Caco-2 (cell line): ENCODE measurements around the gene FAAP20. TPM values are rescaled to one million over a fixed set of nuclear protein-coding genes. Genes with fewer than 3 reads are reported as not detected.

Experiments used
- BruUV-seq: library from RNA; stranded (reverse); fragments of 400-500 nt; replicated peaks from 2 replicates; lab custom pipeline; 2021; lab: Mats Ljungman, UMichigan
- CTCF ChIA-PET: fragments of 300-600 bp; sonication (Branson Sonifier 250); formaldehyde crosslinking; loops from one replicate; lab custom pipeline; 2022; ENCODE audit warnings: antibody characterized with exemption; lab: Charles Lee
- POLR2A ChIA-PET: fragments of 300-600 bp; sonication (Branson Sonifier 250); formaldehyde crosslinking; loops from one replicate; lab custom pipeline; 2022; ENCODE audit warnings: antibody characterized with exemption; lab: Charles Lee
- DNase-seq, 2 experiments: peaks; one replicate each; pipeline versions ENCODE4 v3.0.0 to v3.0.0-alpha.2; 2020 to 2022
- H3K27me3 ChIP-seq: replicated peaks from 2 replicates; pipeline ENCODE4 v1.6.0; 2011; ENCODE audit warnings: low read length; ENCODE audit not compliant: control insufficient read depth, insufficient read depth
- H3K36me3 ChIP-seq: 2 replicates; pipeline ENCODE4 v1.5.1; 2011; ENCODE audit warnings: low read length; ENCODE audit not compliant: control insufficient read depth, insufficient read depth
- H3K4me1 ChIP-seq: fragments of 250-450 bp; sonication (Bioruptor Pico); 2 replicates; pipeline ENCODE4 v1.5.1; 2020; ENCODE audit warnings: mild to moderate bottlenecking
- H3K4me3 ChIP-seq: 2 replicates; pipeline ENCODE4 v1.5.1; 2011; ENCODE audit warnings: low read depth, mild to moderate bottlenecking, control low read depth, low read length
- H3K9me3 ChIP-seq: fragments of 250-450 bp; sonication (Bioruptor Pico); 2 replicates; pipeline ENCODE4 v1.5.1; 2020; ENCODE audit warnings: mild to moderate bottlenecking, moderate library complexity
- H3K27ac Mint-ChIP-seq: one replicate; pipeline ENCODE4 v1.8.0; 2022; ENCODE audit warnings: mixed read lengths; ENCODE audit not compliant: unreplicated experiment
- H3K27me3 Mint-ChIP-seq: one replicate; pipeline ENCODE4 v1.8.0; 2022; ENCODE audit warnings: mixed read lengths; ENCODE audit not compliant: insufficient read depth, unreplicated experiment
- H3K36me3 Mint-ChIP-seq: one replicate; pipeline ENCODE4 v1.8.0; 2022; ENCODE audit warnings: mild to moderate bottlenecking, mixed read lengths; ENCODE audit not compliant: insufficient read depth, unreplicated experiment
- H3K4me1 Mint-ChIP-seq: one replicate; pipeline ENCODE4 v1.8.0; 2022; ENCODE audit warnings: low read depth, mixed read lengths; ENCODE audit not compliant: unreplicated experiment
- H3K4me3 Mint-ChIP-seq: one replicate; pipeline ENCODE4 v1.8.0; 2022; ENCODE audit warnings: mild to moderate bottlenecking, moderate library complexity, mixed read lengths; ENCODE audit not compliant: unreplicated experiment
- H3K9me3 Mint-ChIP-seq: one replicate; pipeline ENCODE4 v1.8.0; 2022; ENCODE audit warnings: mixed read lengths; ENCODE audit not compliant: unreplicated experiment
- intact Hi-C: fragments of 100-400 bp; cut with micrococcal nuclease; formaldehyde crosslinking; loops from one replicate; pipeline ENCODE4 v1.10.0; 2022; ENCODE audit not compliant: unreplicated experiment
- total RNA-seq: library from RNA; stranded (reverse); gene quantifications from 2 replicates; pipeline ENCODE4 v1.2.3, GENCODE V29; 2022
- TF ChIP-seq, protein P1 (sequence below), 2 experiments: fragments of 200-600 bp in 1 of 2; IDR thresholded peaks; 1 replicate in 1 of 2; 2 replicates in 1 of 2; pipeline versions ENCODE4 v1.5.1 to v1.8.0; 2011 to 2022; ENCODE audit warnings: antibody characterized with exemption in 1 of 2, control low read depth in 1 of 2, inconsistent platforms in 1 of 2, low read depth in 1 of 2, low read length in 1 of 2, mild to moderate bottlenecking in 1 of 2, moderate library complexity in 1 of 2; ENCODE audit not compliant: insufficient read depth in 1 of 2, severe bottlenecking in 1 of 2, unreplicated experiment in 1 of 2

The FAAP20 gene
- total RNA-seq, 1 experiment from 2014 or later: 72.4 TPM

- H3K27me3 ChIP-seq: no peaks in the 10 kb centered on the region
- H3K4me1 ChIP-seq: no peaks in the 10 kb centered on the region
- no peak overlapping the region for H3K4me3 ChIP-seq
- H3K4me3 Mint-ChIP-seq: no peak overlapping the region
- DNase-seq: no peak
- H3K4me1 Mint-ChIP-seq: no peaks in the 10 kb centered on the region
- H3K9me3 ChIP-seq: no peaks in the 10 kb centered on the region
- ChIA-PET POLR2A (no interaction called here), CTCF (no interaction called here)
- no TSS peak for BruUV-seq
- TF ChIP-seq, protein P1, sequence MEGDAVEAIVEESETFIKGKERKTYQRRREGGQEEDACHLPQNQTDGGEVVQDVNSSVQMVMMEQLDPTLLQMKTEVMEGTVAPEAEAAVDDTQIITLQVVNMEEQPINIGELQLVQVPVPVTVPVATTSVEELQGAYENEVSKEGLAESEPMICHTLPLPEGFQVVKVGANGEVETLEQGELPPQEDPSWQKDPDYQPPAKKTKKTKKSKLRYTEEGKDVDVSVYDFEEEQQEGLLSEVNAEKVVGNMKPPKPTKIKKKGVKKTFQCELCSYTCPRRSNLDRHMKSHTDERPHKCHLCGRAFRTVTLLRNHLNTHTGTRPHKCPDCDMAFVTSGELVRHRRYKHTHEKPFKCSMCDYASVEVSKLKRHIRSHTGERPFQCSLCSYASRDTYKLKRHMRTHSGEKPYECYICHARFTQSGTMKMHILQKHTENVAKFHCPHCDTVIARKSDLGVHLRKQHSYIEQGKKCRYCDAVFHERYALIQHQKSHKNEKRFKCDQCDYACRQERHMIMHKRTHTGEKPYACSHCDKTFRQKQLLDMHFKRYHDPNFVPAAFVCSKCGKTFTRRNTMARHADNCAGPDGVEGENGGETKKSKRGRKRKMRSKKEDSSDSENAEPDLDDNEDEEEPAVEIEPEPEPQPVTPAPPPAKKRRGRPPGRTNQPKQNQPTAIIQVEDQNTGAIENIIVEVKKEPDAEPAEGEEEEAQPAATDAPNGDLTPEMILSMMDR (IDR thresholded peaks at IDR 0.05; ENCODE audit: insufficient read depth in 1 of 2, low read depth in 1 of 2, low read length in 1 of 2, severe bottlenecking in 1 of 2, unreplicated experiment in 1 of 2): no peak
- intact Hi-C loops: no loop called here
- no peak overlapping the region for H3K27ac Mint-ChIP-seq
- no peaks in the 10 kb centered on the region for H3K9me3 Mint-ChIP-seq
- no peaks in the 10 kb centered on the region; the same call in 1 of the 2 replicates for H3K36me3 ChIP-seq
- no peaks in the 10 kb centered on the region for H3K27me3 Mint-ChIP-seq
- H3K36me3 Mint-ChIP-seq: peaks cover 22% of the 10 kb centered on the region
These were observed 17.0 kb downstream of the FAAP20 start for GRCh38 chr1:2177541-2177940.

DNA sequence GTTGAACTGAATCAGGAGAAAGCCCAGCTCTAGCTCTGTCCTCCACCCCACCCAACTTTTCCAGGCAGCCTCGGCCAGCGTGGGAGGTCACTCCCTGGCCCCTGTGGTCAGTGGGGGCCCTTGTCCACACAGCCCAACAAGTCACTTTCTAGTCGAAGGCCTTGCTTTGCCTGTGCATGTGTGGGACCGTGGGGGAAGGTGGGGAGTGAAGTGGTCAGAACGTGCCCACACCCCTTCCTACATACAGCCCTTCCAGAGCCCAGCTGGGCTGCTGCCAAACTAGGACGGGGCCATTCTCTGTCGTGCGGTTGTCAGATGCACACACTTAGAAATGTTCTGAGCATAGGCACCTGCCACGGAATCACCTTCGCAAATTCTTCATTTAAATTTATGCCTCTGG is 18.0 kb downstream of the FAAP20 start:
- CTCF ChIA-PET: interaction anchor here (1.3 kb wide), 1 partner anchor 13 kb away, joined by 5 read pairs; no protein-coding TSS in a partner anchor
- Mint-ChIP-seq H3K9me3 (no peaks in the 10 kb centered on the region), H3K27ac (no peak overlapping the region)

GRCh38 chr1:2175681-2176454 is 18.7 kb downstream of the FAAP20 start:
- TF ChIP-seq, protein P1 (IDR thresholded peaks at IDR 0.05; ENCODE audit: insufficient read depth in 1 of 2, low read depth in 1 of 2, low read length in 1 of 2, severe bottlenecking in 1 of 2, unreplicated experiment in 1 of 2): no peak
- POLR2A ChIA-PET: no interaction called here
- peaks cover 20% of the 10 kb centered on the region for H3K36me3 Mint-ChIP-seq
- no peak overlapping the region for H3K4me3 ChIP-seq
- no peaks in the 10 kb centered on the region; the same call in 1 of the 2 replicates for H3K36me3 ChIP-seq
- CTCF ChIA-PET: interaction anchor here (1.3 kb wide), 1 partner anchor 14 kb away, joined by 5 read pairs; no protein-coding TSS in a partner anchor
- no peaks in the 10 kb centered on the region for H3K27me3 ChIP-seq
- no peaks in the 10 kb centered on the region for H3K9me3 ChIP-seq
- H3K4me1 Mint-ChIP-seq: no peaks in the 10 kb centered on the region
- H3K4me1 ChIP-seq: no peaks in the 10 kb centered on the region
- H3K4me3 Mint-ChIP-seq: no peak overlapping the region
- no peak for DNase-seq
- H3K27ac Mint-ChIP-seq: no peak overlapping the region
- no peaks in the 10 kb centered on the region for H3K9me3 Mint-ChIP-seq
- no TSS peak for BruUV-seq
- intact Hi-C loops: loop anchor here (2.0 kb wide), 2 partner anchors 43 to 67 kb away; no protein-coding TSS in a partner anchor
- H3K27me3 Mint-ChIP-seq: no peaks in the 10 kb centered on the region

More for the DNA sequence above, 18.0 kb downstream of the FAAP20 start:
- no peak for DNase-seq
- Histone ChIP-seq H3K4me3 (no peak overlapping the region), H3K4me1 (no peaks in the 10 kb centered on the region), H3K36me3 (no peaks in the 10 kb centered on the region; the same call in 1 of the 2 replicates), H3K9me3 (no peaks in the 10 kb centered on the region), H3K27me3 (no peaks in the 10 kb centered on the region)
- TF ChIP-seq, protein P1 (IDR thresholded peaks at IDR 0.05; ENCODE audit: insufficient read depth in 1 of 2, low read depth in 1 of 2, low read length in 1 of 2, severe bottlenecking in 1 of 2, unreplicated experiment in 1 of 2): no peak
- no peaks in the 10 kb centered on the region for H3K4me1 Mint-ChIP-seq
- no peak overlapping the region for H3K4me3 Mint-ChIP-seq
- BruUV-seq: no TSS peak
- POLR2A ChIA-PET: no interaction called here
- intact Hi-C loops: no loop called here
- H3K27me3 Mint-ChIP-seq: no peaks in the 10 kb centered on the region
- peaks cover 20% of the 10 kb centered on the region for H3K36me3 Mint-ChIP-seq
